GM18867 (cell line): ENCODE data around the gene ZNF385A.
"Not testable (repeated sequence)": the region's sequence is repeated elsewhere in the genome, so short reads cannot be mapped to it uniquely, and the experiment has no call there.

Source experiments
- ATAC-seq: cut with Tn5 transposase; IDR thresholded peaks from one replicate; pipeline ENCODE4 v1.9.1; 2021; ENCODE audit warnings: mild to moderate bottlenecking, moderate library complexity; ENCODE audit not compliant: unreplicated experiment

The ZNF385A gene

GRCh38 chr12:54358191-54358944 lies 26.2 kb downstream of the ZNF385A start:
- no peak for ATAC-seq

DNA sequence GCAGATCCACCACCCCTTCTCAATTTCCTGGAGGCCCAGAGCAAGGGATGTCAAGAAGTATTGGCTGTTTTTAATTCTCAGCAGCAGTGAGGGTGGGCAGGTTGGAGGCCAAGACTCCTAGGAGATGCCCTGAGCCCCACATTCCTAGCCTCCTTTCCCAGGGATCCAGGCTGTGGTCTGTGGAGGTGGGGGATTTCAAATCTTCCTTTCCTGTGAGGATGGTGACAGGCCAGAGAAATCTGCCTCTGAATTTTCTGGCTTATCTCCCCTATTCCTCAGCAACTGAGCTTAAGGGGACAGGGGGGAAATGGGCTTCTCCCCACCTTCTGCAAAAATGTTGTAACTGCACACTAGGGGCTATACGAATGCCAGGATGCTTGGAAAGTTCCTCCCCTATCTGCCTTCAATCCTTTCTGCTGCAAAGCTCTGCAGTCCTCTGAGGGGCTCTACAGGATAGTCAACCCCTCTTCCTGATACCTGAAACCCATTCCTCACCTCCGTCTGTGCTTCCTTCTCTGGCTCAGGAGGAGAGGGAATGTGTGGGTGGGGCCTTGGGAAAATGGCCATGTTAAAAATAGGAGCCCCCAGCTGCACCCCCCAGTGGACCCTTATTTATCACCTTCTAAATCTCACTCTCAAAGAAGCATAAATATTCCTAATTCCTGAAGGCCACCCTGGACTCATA lies 26.9 kb downstream of the ZNF385A start:
- ATAC-seq: no peak

DNA sequence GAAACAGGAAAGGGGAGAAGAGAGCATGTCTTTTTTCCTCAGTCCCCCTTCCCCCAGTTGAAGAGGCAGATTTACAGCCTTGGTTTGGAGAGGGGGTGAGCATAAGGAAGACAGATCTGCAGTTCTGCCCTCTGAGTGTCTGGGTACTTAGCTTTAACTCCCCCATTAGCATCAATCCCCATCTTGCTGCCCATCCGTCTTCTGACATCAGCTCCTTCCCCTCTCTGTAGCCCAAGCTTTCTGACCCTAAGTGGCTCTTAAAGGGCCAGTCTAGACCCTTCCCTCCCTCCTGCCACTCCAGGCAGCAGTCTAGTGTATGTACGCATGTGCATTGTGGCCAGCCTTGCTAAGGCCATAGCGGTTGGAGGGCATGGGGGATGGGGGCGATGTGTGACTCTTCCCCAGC lies 27.6 kb downstream of the ZNF385A start:
- no peak for ATAC-seq

DNA sequence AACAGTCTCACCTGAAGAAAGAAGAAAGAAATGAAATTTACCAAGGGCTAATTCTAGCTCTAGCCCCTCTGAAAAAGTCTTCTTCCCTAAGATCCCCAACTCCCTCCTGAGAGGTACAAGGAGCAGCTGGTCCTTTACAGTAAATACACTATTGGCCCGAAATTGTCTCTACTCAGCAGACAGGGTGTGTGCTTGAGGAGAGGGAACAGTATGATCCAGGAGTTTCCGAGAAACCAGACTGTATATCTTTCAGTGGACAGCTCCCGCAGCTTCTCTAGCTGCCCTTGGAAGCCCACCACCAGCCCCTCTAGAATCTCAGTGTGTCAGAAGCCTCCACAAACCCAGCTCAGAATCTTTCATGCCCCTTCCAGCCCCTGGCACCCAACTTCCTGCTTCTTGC lies 28.3 kb downstream of the ZNF385A start:
- no peak for ATAC-seq

DNA sequence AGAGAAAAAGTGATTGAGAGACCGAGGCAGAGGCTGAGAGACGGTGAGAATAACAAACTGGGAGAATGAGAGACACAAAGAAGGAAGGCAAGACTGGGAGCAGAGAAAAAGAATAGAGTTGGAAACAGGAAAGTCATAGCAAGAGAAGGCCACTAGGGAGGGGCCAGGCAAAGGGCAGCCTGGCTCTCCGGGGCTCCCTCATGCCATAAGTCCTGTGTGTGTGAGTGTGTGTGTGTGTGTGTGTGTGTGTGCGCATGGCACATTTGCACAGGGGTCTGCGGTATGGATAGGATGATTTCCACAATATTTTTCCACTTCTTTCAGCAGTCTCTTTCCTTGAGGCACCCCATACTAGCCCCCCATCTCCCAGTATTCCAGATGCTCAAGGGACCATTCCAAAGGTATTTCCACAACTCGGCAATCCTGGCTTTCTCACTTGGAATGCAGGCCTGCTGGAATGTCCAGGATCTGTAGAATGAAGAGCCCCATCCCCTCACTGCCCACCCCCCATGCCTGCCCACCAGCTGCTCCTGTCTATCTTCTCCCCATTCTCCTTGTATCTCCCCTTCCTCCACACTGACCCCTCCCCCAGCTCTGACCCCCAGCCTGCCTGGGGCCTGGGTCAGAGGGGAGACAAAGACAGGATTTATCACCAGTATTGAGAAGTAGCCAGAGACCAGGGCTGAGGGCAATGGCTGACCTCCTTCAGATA lies 29.3 kb downstream of the ZNF385A start:
- ATAC-seq: no peak

GRCh38 chr12:54354271-54354670 lies 30.3 kb downstream of the ZNF385A start:
- ATAC-seq: not testable (repeated sequence)

GRCh38 chr12:54352891-54353874 lies 31.4 kb downstream of the ZNF385A start:
- no peak for ATAC-seq

GRCh38 chr12:54352022-54352531 lies 32.5 kb downstream of the ZNF385A start:
- ATAC-seq: no peak

DNA sequence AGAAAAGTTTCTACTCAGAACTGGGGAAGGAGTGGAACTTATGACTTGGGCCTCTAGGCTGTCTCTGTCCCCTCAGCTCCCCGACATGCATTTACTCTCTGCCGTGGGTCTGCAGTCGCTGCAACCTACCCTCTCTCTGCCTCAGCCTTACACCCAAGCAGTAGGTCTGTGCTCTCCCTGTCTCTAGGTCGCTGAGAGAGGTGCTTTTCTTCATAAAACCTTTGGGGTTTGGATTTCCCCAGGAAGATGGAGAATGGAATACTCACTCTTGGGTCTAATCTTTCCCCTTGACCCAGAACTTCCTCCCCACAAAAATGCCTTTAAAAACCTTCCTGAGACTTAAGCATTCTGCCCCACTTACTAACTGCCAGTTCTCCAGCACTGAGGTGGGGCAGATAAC lies 33.2 kb downstream of the ZNF385A start:
- ATAC-seq: no peak

GRCh38 chr12:54350743-54351142 lies 33.8 kb downstream of the ZNF385A start:
- ATAC-seq: no peak

GRCh38 chr12:54349679-54350078 lies 34.9 kb downstream of the ZNF385A start:
- no peak for ATAC-seq

- ATAC-seq: no peak
These were observed 35.5 kb downstream of the ZNF385A start for GRCh38 chr12:54349036-54349435.

GRCh38 chr12:54341378-54342300 lies 42.9 kb downstream of the ZNF385A start:
- no peak for ATAC-seq

DNA sequence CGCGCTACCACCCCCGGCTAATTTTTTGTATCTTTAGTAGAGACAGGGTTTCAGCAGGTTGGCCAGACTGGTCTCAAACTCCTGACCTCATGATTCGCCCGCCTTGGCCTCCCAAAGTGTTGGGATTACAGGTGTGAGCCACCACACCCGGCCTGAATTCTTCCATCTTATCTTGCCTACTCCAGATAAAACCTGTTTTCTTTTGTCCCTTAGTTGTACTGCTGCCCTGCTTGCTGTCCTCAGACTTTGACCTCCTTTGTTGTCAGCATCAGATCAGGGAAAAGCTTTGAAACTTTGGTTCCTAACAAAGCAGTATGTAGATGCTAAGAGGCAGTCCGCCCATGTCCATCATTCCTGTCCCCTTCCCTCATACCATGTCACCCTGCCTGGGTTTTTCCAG lies 43.7 kb downstream of the ZNF385A start:
- no peak for ATAC-seq

GRCh38 chr12:54338698-54339296 lies 45.7 kb downstream of the ZNF385A start:
- ATAC-seq: no peak

GRCh38 chr12:54337854-54338650 lies 46.5 kb downstream of the ZNF385A start:
- no peak for ATAC-seq

DNA sequence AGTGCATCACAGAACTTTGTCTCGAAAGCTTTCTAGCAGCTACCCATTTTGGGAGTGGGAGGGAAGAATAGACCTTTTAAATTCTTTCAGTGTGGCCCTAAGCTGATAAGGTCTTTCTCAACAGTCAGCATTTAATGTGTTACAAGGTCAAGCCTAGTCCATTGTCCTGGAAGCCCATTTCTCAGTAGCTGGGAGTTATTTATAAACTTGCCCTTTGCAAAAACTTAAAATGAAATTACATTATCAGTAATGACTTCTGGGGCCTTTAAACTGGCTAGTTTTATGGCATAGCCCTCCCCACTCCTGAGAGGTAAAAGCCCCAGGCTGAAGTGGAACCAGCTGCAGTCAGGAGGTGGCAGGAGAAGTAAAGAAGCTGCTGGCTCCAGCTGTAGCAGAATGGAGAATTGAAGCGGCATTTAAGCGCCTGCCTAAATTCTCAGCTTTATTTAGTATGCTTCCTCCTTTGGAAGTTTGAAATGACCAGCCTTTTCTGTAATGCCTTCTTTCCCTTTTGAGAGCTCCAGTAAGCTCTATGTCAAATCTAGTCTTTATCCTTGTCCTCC lies 47.2 kb downstream of the ZNF385A start:
- ATAC-seq: no peak
